Upper lobe of left lung (tissue), 6 donors: ENCODE measurements around the gene RER1. TPM values are rescaled to one million over a fixed set of nuclear protein-coding genes. Genes with fewer than 3 reads are reported as not detected.

Source experiments
- ATAC-seq, 2 donors: fragments of 200-7000 bp; cut with Tn5 transposase; one replicate each; pipeline ENCODE4 v1.9.1; 2022; ENCODE audit warnings: mild to moderate bottlenecking in 2 of 2, moderate library complexity in 2 of 2; ENCODE audit not compliant: low FRiP score in 2 of 2
- DNase-seq, 2 donors: peaks; one replicate each; pipeline ENCODE4 v3.0.0-alpha.2; 2019 to 2020
- H3K27ac ChIP-seq, 4 donors: fragments of 200-600 bp; sonication (generic); one replicate each; pipeline ENCODE4 v1.5.1; 2016 to 2019
- H3K27me3 ChIP-seq, 4 donors: fragments of 200-600 bp; sonication (generic); one replicate each; pipeline ENCODE4 v1.5.1; 2017 to 2019
- H3K36me3 ChIP-seq, 4 donors: fragments of 200-600 bp; sonication (generic); one replicate each; pipeline ENCODE4 v1.5.1; 2016 to 2019
- H3K4me1 ChIP-seq, 4 donors: fragments of 200-600 bp; sonication (generic); one replicate each; pipeline ENCODE4 v1.5.1; 2018 to 2019
- H3K4me3 ChIP-seq, 4 donors: fragments of 200-600 bp; sonication (generic); one replicate each; pipeline ENCODE4 v1.5.1; 2017 to 2019; ENCODE audit warnings: mild to moderate bottlenecking in 2 of 4, moderate library complexity in 1 of 4
- H3K9me3 ChIP-seq, 4 donors: fragments of 200-600 bp; sonication (generic); one replicate each; pipeline ENCODE4 v1.5.1; 2018 to 2019
- EP300 ChIP-seq, 4 donors: sonication (generic); formaldehyde crosslinking; IDR thresholded peaks; one replicate each; pipeline ENCODE4 v1.5.1; 2017; ENCODE audit warnings: antibody characterized with exemption in 4 of 4, control low read depth in 2 of 4
- POLR2A ChIP-seq, 4 donors: fragments of 450-650 bp; IDR thresholded peaks; one replicate each; pipeline ENCODE4 v1.5.1; 2016 to 2017; ENCODE audit warnings: antibody characterized with exemption in 4 of 4, mild to moderate bottlenecking in 2 of 4
- POLR2AphosphoS5 ChIP-seq, 2 donors: sonication (generic); formaldehyde crosslinking; IDR thresholded peaks; one replicate each; pipeline ENCODE4 v1.5.1; 2017; ENCODE audit warnings: antibody characterized with exemption in 2 of 2
- WGBS, 2 donors: methylation state at CpG; one replicate each; pipeline ENCODE4 v1.1.5; 2017 to 2018; 5-methylcytosine and 5-hydroxymethylcytosine counted together
- total RNA-seq, 6 donors: library from RNA; depleted of rRNA in 4 of 6; stranded (reverse); fragments of >200 nt in 4 of 6; gene quantifications; one replicate each; pipeline versions ENCODE4 v1.1.0 to v1.2.1, GENCODE V29; 2016 to 2021
- TF ChIP-seq, protein P1 (sequence below), 6 experiments: fragments of 450-650 bp in 4 of 6; fragments of 200-600 bp in 2 of 6; sonication (generic) in 2 of 6; IDR thresholded peaks; one replicate each; pipeline ENCODE4 v1.5.1; 2016 to 2019; ENCODE audit warnings: antibody characterized with exemption in 6 of 6
- donor health status: DM: no; HTN: no; CAD: no; lungs with moderate emphysema.
- donor health status: DM: no; HTN: yes; CAD: no; lungs with severe emphysema.

Gene RER1
- total RNA-seq, 6 donors from 2014 or later, result 48.2 to 133 (median 61.1) TPM

DNA sequence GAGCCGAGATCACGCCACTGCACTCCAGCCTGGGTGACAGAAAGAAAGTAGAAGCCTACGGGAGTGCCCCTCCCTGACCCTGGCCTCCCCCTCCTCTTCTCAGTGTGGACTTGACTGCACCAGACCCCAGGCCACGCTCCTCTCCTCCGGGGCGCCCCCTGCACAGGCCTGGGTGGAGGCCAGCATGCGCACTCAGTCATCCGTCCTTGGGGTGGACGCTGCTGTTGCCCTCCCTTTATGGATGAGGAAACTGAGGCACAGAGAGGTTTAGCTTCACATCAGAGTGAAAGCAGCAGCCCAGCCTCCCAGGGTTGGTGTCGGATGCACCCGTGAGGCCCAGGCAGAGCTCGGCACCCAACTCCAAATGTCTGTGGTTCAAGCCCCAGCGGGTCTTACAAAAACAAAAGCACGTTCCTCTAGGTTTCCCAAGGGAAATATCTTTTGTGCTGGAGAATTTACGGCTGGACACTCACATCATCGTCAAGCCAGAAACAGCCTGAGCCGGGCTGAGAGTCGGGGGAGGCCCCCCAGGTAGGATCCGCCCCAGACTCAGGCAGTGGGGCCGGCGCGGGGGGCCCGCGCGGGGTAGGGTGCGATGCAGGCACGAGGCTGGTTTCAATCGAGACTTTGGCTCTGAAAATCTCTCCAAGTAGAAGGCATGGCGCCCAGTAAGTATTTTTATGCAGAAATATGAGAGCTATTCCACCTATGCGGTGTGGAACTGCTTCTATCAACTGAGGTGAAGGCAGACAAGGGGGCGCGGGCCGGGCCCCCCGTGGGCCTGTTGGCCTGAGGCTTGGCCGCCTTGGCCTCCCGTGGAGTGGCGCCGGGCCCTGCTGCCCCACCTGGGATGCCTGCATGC lies 36.9 kb upstream of the RER1 start:
- H3K4me3 ChIP-seq, result no peak overlapping the region
- 82 to 88% methylated on average over 17 to 32 of the region's 38 CpGs for WGBS, 2 donors
- no peaks in the 10 kb centered on the region for H3K27me3 ChIP-seq
- ATAC-seq (no peak), DNase-seq (peak in 1 of 2 donors; percentile 81)
- H3K36me3 ChIP-seq, result no peaks in the 10 kb centered on the region
- H3K4me1 ChIP-seq, result no peaks in the 10 kb centered on the region
- no peaks in the 10 kb centered on the region for H3K9me3 ChIP-seq
- TF ChIP-seq POLR2A (IDR thresholded peaks at IDR 0.05) (no peak), POLR2AphosphoS5 (IDR thresholded peaks at IDR 0.05) (no peak), EP300 (IDR thresholded peaks at IDR 0.05) (no peak)
- TF ChIP-seq, protein P1, sequence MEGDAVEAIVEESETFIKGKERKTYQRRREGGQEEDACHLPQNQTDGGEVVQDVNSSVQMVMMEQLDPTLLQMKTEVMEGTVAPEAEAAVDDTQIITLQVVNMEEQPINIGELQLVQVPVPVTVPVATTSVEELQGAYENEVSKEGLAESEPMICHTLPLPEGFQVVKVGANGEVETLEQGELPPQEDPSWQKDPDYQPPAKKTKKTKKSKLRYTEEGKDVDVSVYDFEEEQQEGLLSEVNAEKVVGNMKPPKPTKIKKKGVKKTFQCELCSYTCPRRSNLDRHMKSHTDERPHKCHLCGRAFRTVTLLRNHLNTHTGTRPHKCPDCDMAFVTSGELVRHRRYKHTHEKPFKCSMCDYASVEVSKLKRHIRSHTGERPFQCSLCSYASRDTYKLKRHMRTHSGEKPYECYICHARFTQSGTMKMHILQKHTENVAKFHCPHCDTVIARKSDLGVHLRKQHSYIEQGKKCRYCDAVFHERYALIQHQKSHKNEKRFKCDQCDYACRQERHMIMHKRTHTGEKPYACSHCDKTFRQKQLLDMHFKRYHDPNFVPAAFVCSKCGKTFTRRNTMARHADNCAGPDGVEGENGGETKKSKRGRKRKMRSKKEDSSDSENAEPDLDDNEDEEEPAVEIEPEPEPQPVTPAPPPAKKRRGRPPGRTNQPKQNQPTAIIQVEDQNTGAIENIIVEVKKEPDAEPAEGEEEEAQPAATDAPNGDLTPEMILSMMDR (IDR thresholded peaks at IDR 0.05), result no peak
- H3K27ac ChIP-seq, result no peak overlapping the region

DNA sequence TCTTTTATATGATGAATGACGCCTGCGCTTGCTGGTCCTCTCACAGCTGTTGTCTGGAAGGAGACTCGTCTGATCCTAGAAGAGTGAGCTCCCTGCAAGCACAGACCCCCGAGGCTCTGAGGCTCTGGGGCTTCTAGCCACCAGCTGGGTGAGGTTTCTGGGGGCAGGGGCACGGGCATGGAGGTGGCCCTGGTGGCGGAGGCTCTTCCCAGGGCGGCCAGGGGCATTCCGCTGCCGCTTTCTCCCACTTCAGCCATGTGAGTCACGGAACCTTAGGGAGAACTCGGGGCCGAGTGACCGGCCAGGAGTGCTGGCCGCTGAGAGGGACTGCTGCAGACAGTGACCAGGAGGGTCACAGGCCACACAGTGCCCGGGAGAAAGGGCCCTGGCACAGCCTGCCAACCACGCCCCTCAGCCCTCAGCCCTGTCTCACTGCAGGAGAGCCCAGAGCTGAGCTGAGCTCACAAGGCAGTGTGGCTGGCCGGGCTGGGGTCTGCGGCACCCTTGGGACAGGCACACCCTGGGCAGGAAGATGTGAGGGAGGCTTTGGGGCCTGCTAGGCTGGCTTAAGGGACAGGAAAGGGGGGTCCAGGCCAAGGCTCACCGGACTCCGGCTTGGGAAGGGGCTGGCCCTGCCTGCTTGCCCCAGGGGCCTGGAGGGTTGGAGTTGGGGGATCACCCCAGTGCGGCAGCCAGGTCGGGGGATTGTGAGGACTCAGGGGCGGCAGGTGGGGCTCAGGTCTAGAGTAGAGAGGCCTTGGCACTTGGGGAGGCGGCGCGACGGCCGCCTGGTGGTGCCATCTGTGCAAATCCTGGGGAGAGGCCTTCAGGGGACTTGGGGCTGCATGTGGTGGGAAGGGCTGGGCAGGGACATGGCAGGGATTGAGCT lies 36.0 kb upstream of the RER1 start:
- Histone ChIP-seq H3K36me3 (no peaks in the 10 kb centered on the region), H3K27ac (no peak overlapping the region), H3K27me3 (no peaks in the 10 kb centered on the region), H3K4me1 (no peaks in the 10 kb centered on the region), H3K9me3 (no peaks in the 10 kb centered on the region), H3K4me3 (no peak overlapping the region)
- WGBS, 2 donors, result 80 to 89% methylated on average over 23 to 28 of the region's 28 CpGs
- ATAC-seq, result no peak
- DNase-seq, result peak in 1 of 2 donors; percentile 66
- TF ChIP-seq, protein P1 (IDR thresholded peaks at IDR 0.05), result no peak

DNA sequence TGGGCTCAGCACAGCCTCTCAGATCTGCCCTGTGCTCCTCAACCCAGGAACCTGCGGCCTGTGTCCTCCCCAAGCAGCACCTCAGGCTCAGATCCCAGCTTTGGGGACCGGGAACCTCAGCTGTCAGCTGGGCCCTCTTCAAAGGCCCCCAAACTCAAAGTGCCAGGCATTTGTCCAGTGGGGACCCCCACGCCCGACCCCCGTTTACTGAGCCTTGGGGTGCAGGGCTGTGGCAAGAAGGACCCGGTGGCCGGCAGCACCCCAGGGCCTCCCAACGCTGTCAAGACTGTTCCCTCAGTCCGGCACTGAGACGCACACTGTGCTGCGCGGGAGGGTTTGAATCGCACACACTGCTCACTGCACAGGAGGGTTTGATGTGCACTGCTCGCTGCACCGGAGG lies 35.2 kb upstream of the RER1 start:
- WGBS, 2 donors, result 94 to 95% methylated on average over 14 to 15 of the region's 15 CpGs
- H3K9me3 ChIP-seq, result no peaks in the 10 kb centered on the region
- no peak overlapping the region for H3K27ac ChIP-seq
- no peaks in the 10 kb centered on the region for H3K36me3 ChIP-seq
- TF ChIP-seq POLR2A (IDR thresholded peaks at IDR 0.05) (no peak), POLR2AphosphoS5 (IDR thresholded peaks at IDR 0.05) (no peak), EP300 (IDR thresholded peaks at IDR 0.05) (no peak)
- TF ChIP-seq, protein P1 (IDR thresholded peaks at IDR 0.05), result no peak
- H3K27me3 ChIP-seq, result no peaks in the 10 kb centered on the region
- ATAC-seq (no peak), DNase-seq (no peak)
- no peaks in the 10 kb centered on the region for H3K4me1 ChIP-seq
- no peak overlapping the region for H3K4me3 ChIP-seq

DNA sequence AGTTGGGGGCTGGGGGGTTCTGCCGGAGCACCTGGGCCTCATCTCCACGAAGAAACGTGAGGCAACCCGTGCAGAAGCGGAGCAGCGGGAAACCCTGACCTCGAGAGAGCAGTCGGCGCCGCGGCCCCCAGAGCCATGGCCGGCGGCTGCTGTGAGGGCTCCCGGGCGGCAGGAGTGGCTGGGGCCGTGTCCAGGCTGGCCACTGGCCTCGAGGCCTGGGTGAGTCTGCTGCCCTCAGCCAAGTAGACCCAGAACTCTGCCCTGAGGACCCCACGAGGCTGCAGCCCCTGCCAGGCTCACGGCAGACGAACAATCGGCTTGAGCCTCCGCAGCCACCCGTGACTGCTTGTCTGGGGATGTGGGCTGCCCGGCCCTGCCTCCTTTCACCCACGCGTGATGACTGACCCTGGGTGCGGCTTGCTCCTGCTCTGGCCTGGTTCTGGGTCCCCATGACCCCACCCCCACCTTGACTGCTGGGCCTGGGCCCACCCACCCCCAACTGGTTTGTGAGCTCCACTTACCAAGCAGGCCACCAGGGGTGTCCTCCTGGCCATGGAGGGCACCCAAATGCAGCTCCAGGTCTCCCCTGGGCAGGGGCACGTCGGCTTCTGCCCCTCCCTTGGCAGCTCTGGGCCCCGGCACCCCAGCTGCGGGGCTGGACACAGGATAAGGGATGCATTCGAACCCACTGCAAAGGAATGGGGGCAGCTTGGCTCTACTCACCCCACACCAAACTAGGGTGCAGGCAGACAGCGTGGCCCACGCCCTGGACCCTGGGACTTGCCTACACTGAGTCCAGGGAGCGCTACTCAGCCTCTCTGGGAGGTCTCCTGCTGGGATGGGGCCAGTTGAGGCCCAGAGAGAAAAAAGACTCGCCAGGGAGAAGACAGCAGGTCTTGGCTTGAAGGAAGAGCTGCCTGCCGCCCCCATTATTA lies 34.5 kb upstream of the RER1 start:
- Histone ChIP-seq H3K27ac (no peak overlapping the region), H3K9me3 (no peaks in the 10 kb centered on the region), H3K4me3 (no peak overlapping the region), H3K27me3 (no peaks in the 10 kb centered on the region), H3K36me3 (peaks cover 0 to 2% (median 0%) of the 10 kb centered on the region in 4 donors), H3K4me1 (no peaks in the 10 kb centered on the region)
- ATAC-seq (no peak), DNase-seq (peak in 1 of 2 donors; percentile 63)
- 95% methylated on average over 30 to 34 of the region's 37 CpGs for WGBS, 2 donors
- no peak for TF ChIP-seq POLR2AphosphoS5 (IDR thresholded peaks at IDR 0.05)
- TF ChIP-seq, protein P1 (IDR thresholded peaks at IDR 0.05), result no peak
- TF ChIP-seq EP300 (IDR thresholded peaks at IDR 0.05), result no peak
- TF ChIP-seq POLR2A (IDR thresholded peaks at IDR 0.05), result no peak
